Osteoblast (primary cell): ENCODE results near the gene LVRN. TPM values are rescaled to one million over a fixed set of nuclear protein-coding genes. Genes with fewer than 3 reads are reported as not detected.

Experiments used
- DNase-seq: peaks from one replicate; pipeline ENCODE4 v3.0.0; 2011; ENCODE audit warnings: low spot score, mixed read lengths; ENCODE audit not compliant: insufficient read length; ENCODE audit errors: missing footprints
- H2AFZ ChIP-seq: 2 replicates; pipeline ENCODE4 v1.6.0; 2011; ENCODE audit warnings: mild to moderate bottlenecking, low read length
- H3K27ac ChIP-seq: 2 replicates; pipeline ENCODE4 v1.5.1; 2011; ENCODE audit warnings: mild to moderate bottlenecking, low read depth, low read length, moderate library complexity
- H3K27me3 ChIP-seq: 2 replicates; pipeline ENCODE4 v1.6.0; 2012; ENCODE audit warnings: mild to moderate bottlenecking, control low read depth, inconsistent platforms, low read length, moderate library complexity; ENCODE audit not compliant: insufficient read depth
- H3K36me3 ChIP-seq: 2 replicates; pipeline ENCODE4 v1.5.1; 2011; ENCODE audit warnings: mild to moderate bottlenecking, low read length, control low read depth, moderate library complexity; ENCODE audit not compliant: insufficient read depth
- H3K4me1 ChIP-seq: 2 replicates; pipeline ENCODE4 v1.5.1; 2011; ENCODE audit warnings: mild to moderate bottlenecking, low read length, control low read depth, moderate library complexity; ENCODE audit not compliant: insufficient read depth
- H3K4me2 ChIP-seq: 2 replicates; pipeline ENCODE4 v1.6.0; 2011; ENCODE audit warnings: mild to moderate bottlenecking, low read length; ENCODE audit not compliant: insufficient read depth
- H3K4me3 ChIP-seq: fragments of 200-600 bp; sonication (generic); 3 replicates; pipeline ENCODE4 v1.5.1; 2012; ENCODE audit warnings: mild to moderate bottlenecking, low read length, inconsistent platforms; ENCODE audit not compliant: insufficient read depth
- H3K79me2 ChIP-seq: 2 replicates; pipeline ENCODE4 v1.6.0; 2012; ENCODE audit warnings: mild to moderate bottlenecking, low read length, control low read depth, inconsistent platforms; ENCODE audit not compliant: insufficient read depth
- H3K9me3 ChIP-seq: 2 replicates; pipeline ENCODE4 v1.5.1; 2011; ENCODE audit warnings: low read depth, low read length, control low read depth
- H4K20me1 ChIP-seq: 2 replicates; pipeline ENCODE4 v1.6.0; 2012; ENCODE audit warnings: mild to moderate bottlenecking, low read length, control low read depth; ENCODE audit not compliant: insufficient read depth
- CTCF ChIP-seq: IDR thresholded peaks from 2 replicates; pipeline ENCODE4 v1.5.1; 2011; ENCODE audit warnings: mild to moderate bottlenecking, low read depth, low read length, moderate library complexity; ENCODE audit errors: extremely low read depth
- total RNA-seq: library from RNA; depleted of rRNA; stranded (reverse); fragments of >200 nt; gene quantifications from 2 replicates; pipeline ENCODE4 v1.2.3, GENCODE V29; 2012

The LVRN gene
- total RNA-seq, 1 donor: under 0.01 TPM

- H3K9me3 ChIP-seq: no peaks in the 10 kb centered on the region
- no peak overlapping the region for H3K4me2 ChIP-seq
- H3K4me1 ChIP-seq: peaks cover 3% of the 10 kb centered on the region
- H3K27ac ChIP-seq: no peak overlapping the region
- no peaks in the 10 kb centered on the region for H3K27me3 ChIP-seq
- no peak for TF ChIP-seq CTCF
- no peaks in the 10 kb centered on the region for H4K20me1 ChIP-seq
- no peaks in the 10 kb centered on the region for H3K36me3 ChIP-seq
- no peak overlapping the region for H3K4me3 ChIP-seq
- no peaks in the 10 kb centered on the region for H3K79me2 ChIP-seq
- no peak for DNase-seq
- H2AFZ ChIP-seq: no peak overlapping the region
These were observed 23.8 kb downstream of the LVRN start for GRCh38 chr5:115985802-115986757.

GRCh38 chr5:115988002-115988401, 25.7 kb downstream of the LVRN start:
- Histone ChIP-seq H3K4me2 (no peak overlapping the region), H3K9me3 (no peaks in the 10 kb centered on the region), H3K36me3 (no peaks in the 10 kb centered on the region), H3K27ac (no peak overlapping the region), H4K20me1 (no peaks in the 10 kb centered on the region), H3K4me3 (no peak overlapping the region), H3K27me3 (no peaks in the 10 kb centered on the region), H3K4me1 (peaks cover 3% of the 10 kb centered on the region), H2AFZ (no peak overlapping the region), H3K79me2 (no peaks in the 10 kb centered on the region)
- DNase-seq: no peak
- TF ChIP-seq CTCF: no peak

- Histone ChIP-seq H3K9me3 (no peaks in the 10 kb centered on the region), H3K27ac (no peak overlapping the region), H3K4me2 (no peak overlapping the region), H3K4me1 (no peaks in the 10 kb centered on the region), H4K20me1 (no peaks in the 10 kb centered on the region), H3K27me3 (no peaks in the 10 kb centered on the region), H3K36me3 (no peaks in the 10 kb centered on the region), H2AFZ (no peak overlapping the region), H3K79me2 (no peaks in the 10 kb centered on the region), H3K4me3 (no peak overlapping the region)
- no peak for TF ChIP-seq CTCF
- DNase-seq: no peak
These were observed 30.6 kb downstream of the LVRN start for GRCh38 chr5:115992848-115993350.

- H3K27ac ChIP-seq: no peak overlapping the region
- no peak overlapping the region for H3K4me2 ChIP-seq
- H3K79me2 ChIP-seq: no peaks in the 10 kb centered on the region
- H4K20me1 ChIP-seq: no peaks in the 10 kb centered on the region
- no peak for DNase-seq
- H3K27me3 ChIP-seq: no peaks in the 10 kb centered on the region
- no peak for TF ChIP-seq CTCF
- no peaks in the 10 kb centered on the region for H3K36me3 ChIP-seq
- no peaks in the 10 kb centered on the region for H3K4me1 ChIP-seq
- no peaks in the 10 kb centered on the region for H3K9me3 ChIP-seq
- H2AFZ ChIP-seq: no peak overlapping the region
- no peak overlapping the region for H3K4me3 ChIP-seq
These were observed 33.1 kb downstream of the LVRN start for GRCh38 chr5:115995351-115995750.
